HG03196 (cell line): ENCODE data around the gene CLEC17A.

ENCODE experiments used
- ATAC-seq: cut with Tn5 transposase; IDR thresholded peaks from one replicate; pipeline ENCODE4 v1.9.1; 2021; ENCODE audit not compliant: unreplicated experiment

The CLEC17A gene

GRCh38 chr19:14648506-14648905 lies 65.6 kb downstream of the CLEC17A start:
- no peak for ATAC-seq

DNA sequence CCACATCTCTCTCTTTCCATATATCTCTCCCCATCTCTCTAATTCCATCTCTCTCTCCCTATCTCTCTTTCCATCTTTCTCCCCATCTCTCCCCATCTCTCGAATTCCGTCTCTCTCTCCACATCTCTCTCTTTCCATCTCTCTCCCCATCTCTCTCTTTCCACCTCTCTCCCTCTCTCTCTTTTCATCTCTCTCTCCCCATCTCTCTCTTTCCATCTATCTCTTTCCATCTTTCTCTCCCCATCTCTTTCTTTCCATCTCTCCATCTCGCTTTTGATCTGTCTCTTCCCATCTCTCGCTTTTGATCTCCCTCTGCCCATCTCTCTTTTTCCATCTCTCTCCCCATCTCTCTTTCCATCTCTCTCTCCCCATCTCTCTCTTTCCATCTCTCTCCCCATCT lies 66.1 kb downstream of the CLEC17A start:
- ATAC-seq: no peak

- ATAC-seq: no peak
Observed at GRCh38 chr19:14650161-14650560, 67.3 kb downstream of the CLEC17A start.

- ATAC-seq: no peak
Observed at GRCh38 chr19:14654786-14655560, 72.1 kb downstream of the CLEC17A start.

GRCh38 chr19:14655726-14656125 lies 72.8 kb downstream of the CLEC17A start:
- ATAC-seq: no peak

- no peak for ATAC-seq
Observed at GRCh38 chr19:14659874-14660489, 77.1 kb downstream of the CLEC17A start.

DNA sequence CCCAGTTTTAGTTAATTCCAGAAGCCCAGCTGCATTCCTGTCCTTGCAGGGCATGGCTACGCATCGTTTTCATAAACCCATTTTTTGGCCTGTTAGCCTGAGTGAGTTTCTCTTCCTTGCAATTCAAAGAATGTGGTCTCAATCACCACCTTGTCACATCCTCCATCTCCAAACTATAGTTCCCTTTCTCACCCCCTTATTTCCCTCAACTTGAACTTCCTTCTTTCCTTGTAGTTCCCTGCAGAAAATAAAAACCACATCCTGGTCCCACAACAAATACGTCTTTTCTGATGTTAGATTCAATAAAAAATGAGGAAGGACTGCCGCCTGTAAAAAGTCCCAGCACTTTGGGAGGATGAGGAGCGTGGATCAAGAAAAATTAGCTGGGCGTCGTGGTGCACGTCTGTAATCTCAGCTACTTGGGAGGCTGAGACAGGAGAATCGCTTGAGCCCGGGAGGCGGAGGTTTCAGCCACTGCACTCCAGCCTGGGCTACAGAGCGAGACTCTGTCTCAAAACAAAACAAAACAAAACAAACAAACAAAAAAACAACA lies 78.6 kb downstream of the CLEC17A start:
- ATAC-seq: no peak
